Gastrocnemius medialis (tissue), 4 donors: ENCODE measurements around the gene MAP2K7. TPM values are rescaled to one million over a fixed set of nuclear protein-coding genes. Genes with fewer than 3 reads are reported as not detected.

Experiments used
- ATAC-seq, 2 donors: fragments of 150-250 bp; one replicate each; pipeline ENCODE4 v1.9.1; 2016
- DNase-seq, 2 donors: peaks; one replicate each; pipeline ENCODE4 v3.0.0-alpha.2; 2019
- H3K27ac ChIP-seq, 4 donors: fragments of 200-600 bp; sonication (generic); 1 replicate in 1 of 4; 2 replicates in 3 of 4; pipeline ENCODE4 v1.5.1; 2016 to 2018; ENCODE audit warnings: mild to moderate bottlenecking in 2 of 4, moderate library complexity in 1 of 4
- H3K27me3 ChIP-seq, 3 donors: fragments of 200-600 bp; sonication (generic) in 2 of 3; 1 replicate in 1 of 3; 2 replicates in 2 of 3; pipeline versions ENCODE4 v1.5.1 to v1.6.0; 2016 to 2019; ENCODE audit warnings: mild to moderate bottlenecking in 1 of 3, moderate library complexity in 1 of 3
- H3K36me3 ChIP-seq, 2 donors: fragments of 200-600 bp; sonication (generic) in 1 of 2; one replicate each; pipeline ENCODE4 v1.5.1; 2017 to 2018
- H3K4me1 ChIP-seq, 2 donors: fragments of 200-600 bp; sonication (generic) in 1 of 2; one replicate each; pipeline ENCODE4 v1.5.1; 2016 to 2017; ENCODE audit warnings: mild to moderate bottlenecking in 2 of 2
- H3K4me3 ChIP-seq, 4 donors: fragments of 200-600 bp; sonication (generic) in 3 of 4; 1 replicate in 1 of 4; 2 replicates in 3 of 4; pipeline ENCODE4 v1.5.1; 2016 to 2019; ENCODE audit warnings: mild to moderate bottlenecking in 2 of 4
- H3K9me3 ChIP-seq, 3 donors: fragments of 200-600 bp; sonication (generic) in 2 of 3; 1 replicate in 1 of 3; 2 replicates in 2 of 3; pipeline ENCODE4 v1.5.1; 2016 to 2019
- POLR2A ChIP-seq, 2 donors: fragments of 450-650 bp; IDR thresholded peaks; one replicate each; pipeline ENCODE4 v1.6.1; 2017; ENCODE audit warnings: antibody characterized with exemption in 2 of 2, mild to moderate bottlenecking in 2 of 2, moderate library complexity in 2 of 2
- in situ Hi-C, 4 donors: fragments of 200-750 bp; cut with MboI; loops; one replicate each; pipeline versions ENCODE4 v1.15.0 to v1.8.0; 2017; ENCODE audit warnings: low sequenced_read_pairs in 4 of 4
- intact Hi-C: fragments of 100-400 bp; cut with DNase I; formaldehyde crosslinking; loops from one replicate; pipeline ENCODE4 v1.15.1; 2023; ENCODE audit warnings: low total_unique reads
- total RNA-seq, 4 donors: library from RNA; depleted of rRNA; stranded (reverse); fragments of >200 nt; gene quantifications; one replicate each; pipeline versions ENCODE4 v1.1.0 to v1.2.3, GENCODE V29; 2016
- TF ChIP-seq, protein P1 (sequence below), 5 experiments: fragments of 450-650 bp in 3 of 5; fragments of 200-600 bp in 2 of 5; sonication (generic) in 2 of 5; IDR thresholded peaks in 4 of 5; conservative IDR thresholded peaks in 1 of 5; 1 replicate in 4 of 5; 2 replicates in 1 of 5; pipeline ENCODE4 v1.5.1; 2016 to 2019; ENCODE audit warnings: antibody characterized with exemption in 5 of 5, mild to moderate bottlenecking in 3 of 5, moderate library complexity in 3 of 5

Gene MAP2K7
- total RNA-seq, 4 donors from 2014 or later = 17.7 to 41.7 (median 32.9) TPM

- in situ Hi-C loops = no loop called here
- TF ChIP-seq, protein P1, sequence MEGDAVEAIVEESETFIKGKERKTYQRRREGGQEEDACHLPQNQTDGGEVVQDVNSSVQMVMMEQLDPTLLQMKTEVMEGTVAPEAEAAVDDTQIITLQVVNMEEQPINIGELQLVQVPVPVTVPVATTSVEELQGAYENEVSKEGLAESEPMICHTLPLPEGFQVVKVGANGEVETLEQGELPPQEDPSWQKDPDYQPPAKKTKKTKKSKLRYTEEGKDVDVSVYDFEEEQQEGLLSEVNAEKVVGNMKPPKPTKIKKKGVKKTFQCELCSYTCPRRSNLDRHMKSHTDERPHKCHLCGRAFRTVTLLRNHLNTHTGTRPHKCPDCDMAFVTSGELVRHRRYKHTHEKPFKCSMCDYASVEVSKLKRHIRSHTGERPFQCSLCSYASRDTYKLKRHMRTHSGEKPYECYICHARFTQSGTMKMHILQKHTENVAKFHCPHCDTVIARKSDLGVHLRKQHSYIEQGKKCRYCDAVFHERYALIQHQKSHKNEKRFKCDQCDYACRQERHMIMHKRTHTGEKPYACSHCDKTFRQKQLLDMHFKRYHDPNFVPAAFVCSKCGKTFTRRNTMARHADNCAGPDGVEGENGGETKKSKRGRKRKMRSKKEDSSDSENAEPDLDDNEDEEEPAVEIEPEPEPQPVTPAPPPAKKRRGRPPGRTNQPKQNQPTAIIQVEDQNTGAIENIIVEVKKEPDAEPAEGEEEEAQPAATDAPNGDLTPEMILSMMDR (IDR thresholded peaks at IDR 0.05 in 4 of 5, conservative IDR thresholded peaks at IDR 0.05 in 1 of 5) = no peak
- TF ChIP-seq POLR2A (IDR thresholded peaks at IDR 0.05) = no peak
- Histone ChIP-seq H3K27ac (no peak overlapping the region), H3K4me1 (peaks cover 22 to 30% of the 10 kb centered on the region in 2 donors), H3K9me3 (no peaks in the 10 kb centered on the region), H3K36me3 (peaks cover 0 to 11% of the 10 kb centered on the region in 2 donors), H3K27me3 (no peaks in the 10 kb centered on the region), H3K4me3 (no peak overlapping the region)
- intact Hi-C loops = loop anchor here (10.0 kb wide), 1 partner anchor 613 kb away; the partner anchor contains the start of gene ZNF414
- DNase-seq = no peak
- no peak for ATAC-seq
These were observed 2.3 kb upstream of the MAP2K7 start for GRCh38 chr19:7901337-7901736.

- no peak for ATAC-seq
- intact Hi-C loops = loop anchor here (1.0 to 10.0 kb wide), 5 partner anchors 17 to 612 kb away; partner anchors contain the start of genes PET100, SNAPC2, TIMM44 and XAB2
These were observed 857 bp upstream of the MAP2K7 start for GRCh38 chr19:7902796-7903243.

DNA sequence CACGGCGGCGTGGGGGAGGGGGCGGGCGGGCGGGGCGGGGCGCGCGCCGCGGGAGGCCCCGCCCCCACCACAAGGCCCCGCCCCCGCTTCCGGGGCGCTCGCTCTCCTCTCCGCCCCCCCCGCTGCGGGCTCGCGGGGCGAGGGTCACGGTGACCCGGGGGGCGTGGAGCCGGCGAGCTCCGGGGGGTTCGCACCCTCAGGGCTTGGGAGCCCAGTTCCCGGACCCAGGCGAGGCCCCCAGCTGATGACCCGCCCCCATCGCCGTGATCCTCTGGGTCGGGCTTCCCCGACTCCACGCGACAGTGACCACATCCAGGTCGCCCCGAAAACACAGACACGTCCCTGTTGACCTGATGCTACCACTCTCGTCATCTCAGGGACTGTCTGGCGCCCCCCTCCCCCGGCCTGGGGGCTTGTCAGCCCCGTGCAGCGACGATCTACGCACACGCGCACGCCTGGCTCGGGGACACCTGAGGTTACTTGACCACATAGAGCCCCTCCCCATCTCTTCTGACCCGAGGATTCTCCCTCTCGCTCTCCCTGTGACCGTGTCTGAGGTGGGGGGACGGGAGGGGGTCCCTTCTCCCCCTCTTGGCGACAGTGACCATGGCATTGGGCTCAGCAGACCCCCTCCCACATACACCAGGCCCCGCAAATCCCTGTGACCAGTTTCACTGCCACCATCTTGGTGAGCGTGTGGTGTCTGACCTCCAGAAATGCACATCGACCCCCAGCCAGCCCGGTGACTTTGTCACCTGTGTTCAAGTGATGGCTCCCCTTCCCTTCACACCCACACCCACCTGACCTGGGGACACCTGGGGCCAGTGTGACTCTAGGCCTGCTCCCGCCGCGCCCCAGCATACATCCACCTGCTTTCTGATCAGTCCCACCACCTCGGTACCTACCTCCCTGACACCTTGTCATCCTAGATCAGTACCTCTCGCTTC is 670 bp downstream of the MAP2K7 start:
- H3K27ac ChIP-seq = peak overlapping the region; percentile 86 to 92 (median 90)
- H3K36me3 ChIP-seq = peaks cover 0 to 13% of the 10 kb centered on the region in 2 donors
- DNase-seq (peak in 1 of 2 donors; percentile 43), ATAC-seq (peak; percentile 49 to 51)
- in situ Hi-C loops = no loop called here
- intact Hi-C loops = loop anchor here (10.0 kb wide), 1 partner anchor 610 kb away; the partner anchor contains the start of gene ZNF414
- peak overlapping the region; percentile 82 to 97 (median 90) for H3K4me3 ChIP-seq
- peaks cover 22 to 37% of the 10 kb centered on the region in 2 donors for H3K4me1 ChIP-seq
- H3K27me3 ChIP-seq = no peaks in the 10 kb centered on the region
- TF ChIP-seq, protein P1 (IDR thresholded peaks at IDR 0.05 in 4 of 5, conservative IDR thresholded peaks at IDR 0.05 in 1 of 5) = no peak
- TF ChIP-seq POLR2A (IDR thresholded peaks at IDR 0.05) = no peak
- no peaks in the 10 kb centered on the region for H3K9me3 ChIP-seq

More at GRCh38 chr19:7902796-7903243, 857 bp upstream of the MAP2K7 start:
- peak overlapping the region; percentile 66 to 97 (median 76) for H3K4me3 ChIP-seq
- TF ChIP-seq, protein P1 (IDR thresholded peaks at IDR 0.05 in 4 of 5, conservative IDR thresholded peaks at IDR 0.05 in 1 of 5) = no peak
- no peak for TF ChIP-seq POLR2A (IDR thresholded peaks at IDR 0.05)
- H3K36me3 ChIP-seq = peaks cover 0 to 13% of the 10 kb centered on the region in 2 donors
- H3K4me1 ChIP-seq = peaks cover 22 to 37% of the 10 kb centered on the region in 2 donors
- H3K27ac ChIP-seq = peak overlapping the region; percentile 86 to 92 (median 90)
- H3K9me3 ChIP-seq = no peaks in the 10 kb centered on the region
- no peaks in the 10 kb centered on the region for H3K27me3 ChIP-seq
- in situ Hi-C loops = no loop called here
- no peak for DNase-seq

GRCh38 chr19:7905268-7905667 is 1.6 kb downstream of the MAP2K7 start:
- Histone ChIP-seq H3K27ac (no peak overlapping the region), H3K4me3 (peak overlapping the region; percentile 15 to 97 (median 86)), H3K27me3 (no peaks in the 10 kb centered on the region), H3K9me3 (no peaks in the 10 kb centered on the region), H3K36me3 (peaks cover 0 to 20% of the 10 kb centered on the region in 2 donors), H3K4me1 (peaks cover 22 to 37% of the 10 kb centered on the region in 2 donors)
- no peak for DNase-seq
- TF ChIP-seq, protein P1 (IDR thresholded peaks at IDR 0.05 in 4 of 5, conservative IDR thresholded peaks at IDR 0.05 in 1 of 5) = no peak
- TF ChIP-seq POLR2A (IDR thresholded peaks at IDR 0.05) = no peak
- in situ Hi-C loops (no loop called here), intact Hi-C loops (loop anchor here (10.0 kb wide), 1 partner anchor 610 kb away; the partner anchor contains the start of gene ZNF414)
- no peak for ATAC-seq
